BE2C (cell line): ENCODE results near the gene OR2V1.

Experiments
- DNase-seq: peaks from one replicate; pipeline ENCODE4 v3.0.0-alpha.2; 2020
- H3K27me3 ChIP-seq: fragments of 250-450 bp; sonication (Bioruptor Pico); 2 replicates; pipeline ENCODE4 v1.5.1; 2020; ENCODE audit warnings: mild to moderate bottlenecking
- H3K36me3 ChIP-seq: fragments of 250-450 bp; sonication (Bioruptor Pico); 2 replicates; pipeline ENCODE4 v1.5.1; 2020; ENCODE audit warnings: mild to moderate bottlenecking
- H3K4me1 ChIP-seq: fragments of 250-450 bp; sonication (Bioruptor Pico); 2 replicates; pipeline ENCODE4 v1.5.1; 2020
- H3K4me3 ChIP-seq: 2 replicates; pipeline ENCODE4 v1.5.1; 2011; ENCODE audit warnings: low read depth, low read length
- H3K9me3 ChIP-seq: fragments of 250-450 bp; sonication (Bioruptor Pico); 2 replicates; pipeline ENCODE4 v1.5.1; 2020
- TF ChIP-seq, protein P1 (sequence below): IDR thresholded peaks from 2 replicates; pipeline ENCODE4 v1.5.1; 2012; ENCODE audit warnings: mild to moderate bottlenecking, low read depth, low read length

Gene OR2V1

DNA sequence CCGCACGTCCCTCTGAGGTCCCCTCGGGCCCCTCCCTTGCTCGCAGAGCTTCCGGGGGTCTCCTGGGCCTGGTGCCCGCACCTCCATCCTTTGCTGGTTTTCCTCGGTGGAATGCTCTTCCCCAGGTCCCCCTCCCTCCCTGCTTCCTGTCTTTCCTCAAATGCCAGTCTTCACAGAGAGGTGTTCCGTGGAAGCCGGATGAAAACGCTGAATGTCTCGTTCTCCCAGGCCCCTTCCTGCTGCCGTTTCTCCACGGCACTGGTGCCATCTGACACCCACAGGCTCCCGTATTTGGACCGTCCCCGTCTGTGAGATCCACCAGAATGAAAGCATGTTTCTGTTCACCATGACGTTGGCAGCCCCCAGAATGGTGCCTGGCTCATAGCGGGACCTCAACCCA is 4.1 kb downstream of the OR2V1 start:
- DNase-seq: no peak
- peaks cover 45% of the 10 kb centered on the region for H3K27me3 ChIP-seq
- no peaks in the 10 kb centered on the region for H3K4me1 ChIP-seq
- no peaks in the 10 kb centered on the region; the same call in 1 of the 2 replicates for H3K9me3 ChIP-seq
- TF ChIP-seq, protein P1, sequence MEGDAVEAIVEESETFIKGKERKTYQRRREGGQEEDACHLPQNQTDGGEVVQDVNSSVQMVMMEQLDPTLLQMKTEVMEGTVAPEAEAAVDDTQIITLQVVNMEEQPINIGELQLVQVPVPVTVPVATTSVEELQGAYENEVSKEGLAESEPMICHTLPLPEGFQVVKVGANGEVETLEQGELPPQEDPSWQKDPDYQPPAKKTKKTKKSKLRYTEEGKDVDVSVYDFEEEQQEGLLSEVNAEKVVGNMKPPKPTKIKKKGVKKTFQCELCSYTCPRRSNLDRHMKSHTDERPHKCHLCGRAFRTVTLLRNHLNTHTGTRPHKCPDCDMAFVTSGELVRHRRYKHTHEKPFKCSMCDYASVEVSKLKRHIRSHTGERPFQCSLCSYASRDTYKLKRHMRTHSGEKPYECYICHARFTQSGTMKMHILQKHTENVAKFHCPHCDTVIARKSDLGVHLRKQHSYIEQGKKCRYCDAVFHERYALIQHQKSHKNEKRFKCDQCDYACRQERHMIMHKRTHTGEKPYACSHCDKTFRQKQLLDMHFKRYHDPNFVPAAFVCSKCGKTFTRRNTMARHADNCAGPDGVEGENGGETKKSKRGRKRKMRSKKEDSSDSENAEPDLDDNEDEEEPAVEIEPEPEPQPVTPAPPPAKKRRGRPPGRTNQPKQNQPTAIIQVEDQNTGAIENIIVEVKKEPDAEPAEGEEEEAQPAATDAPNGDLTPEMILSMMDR: no peak
- H3K4me3 ChIP-seq: no peak overlapping the region
- H3K36me3 ChIP-seq: no peaks in the 10 kb centered on the region

DNA sequence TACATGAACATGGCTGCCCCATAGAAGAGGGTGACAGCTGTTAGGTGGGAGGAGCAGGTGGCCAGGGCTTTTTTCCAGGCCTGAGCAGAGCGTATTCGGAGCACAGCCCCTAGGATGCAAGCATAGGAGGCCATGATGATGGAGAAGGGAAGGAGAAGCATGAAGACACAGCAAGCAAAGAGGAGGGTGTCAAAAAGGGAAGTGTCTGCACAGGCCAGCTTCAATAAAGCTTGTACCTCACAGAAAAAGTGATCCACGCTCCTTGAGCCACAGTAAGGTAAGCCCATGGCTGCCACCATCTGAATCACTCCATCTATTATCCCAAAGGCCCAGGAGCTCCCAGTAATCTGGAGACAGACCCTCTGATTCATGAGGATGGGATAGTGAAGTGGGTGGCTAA is 6.4 kb downstream of the OR2V1 start:
- Histone ChIP-seq H3K27me3 (peaks cover 43% of the 10 kb centered on the region), H3K9me3 (no peaks in the 10 kb centered on the region; the same call in 1 of the 2 replicates), H3K4me1 (no peaks in the 10 kb centered on the region), H3K36me3 (no peaks in the 10 kb centered on the region), H3K4me3 (no peak overlapping the region)
- no peak for DNase-seq
- TF ChIP-seq, protein P1: no peak

- no peak for DNase-seq
- TF ChIP-seq, protein P1: no peak
- Histone ChIP-seq H3K4me1 (no peaks in the 10 kb centered on the region), H3K27me3 (peaks cover 29% of the 10 kb centered on the region), H3K9me3 (no peaks in the 10 kb centered on the region; the same call in 1 of the 2 replicates), H3K4me3 (no peak overlapping the region), H3K36me3 (no peaks in the 10 kb centered on the region)
Measured at GRCh38 chr5:181121675-181122561, 9.1 kb downstream of the OR2V1 start.

DNA sequence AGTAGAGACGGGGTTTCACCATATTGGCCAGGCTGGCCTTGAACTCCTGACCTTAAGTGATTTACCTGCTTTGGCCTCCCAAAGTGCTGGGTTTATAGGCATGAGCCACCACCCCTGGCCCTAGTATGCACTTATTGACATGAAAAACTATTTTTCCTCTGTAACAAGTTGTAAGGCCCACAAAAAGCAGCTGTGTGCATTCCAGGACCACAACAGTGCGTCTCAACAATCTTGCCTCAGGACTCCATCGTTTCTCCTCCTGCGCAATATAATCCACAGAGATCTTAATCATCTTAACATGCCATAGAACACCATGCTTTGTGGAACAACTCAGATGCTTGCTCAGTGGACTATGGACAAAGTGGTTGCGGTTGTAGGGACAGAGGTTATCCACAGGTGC is 10.2 kb downstream of the OR2V1 start:
- H3K27me3 ChIP-seq: peaks cover 36% of the 10 kb centered on the region
- no peak overlapping the region for H3K4me3 ChIP-seq
- H3K36me3 ChIP-seq: no peaks in the 10 kb centered on the region
- no peak for DNase-seq
- TF ChIP-seq, protein P1: no peak
- H3K9me3 ChIP-seq: no peaks in the 10 kb centered on the region; the same call in 1 of the 2 replicates
- no peaks in the 10 kb centered on the region for H3K4me1 ChIP-seq

GRCh38 chr5:181120306-181120705 is 10.7 kb downstream of the OR2V1 start:
- H3K27me3 ChIP-seq: peaks cover 41% of the 10 kb centered on the region
- DNase-seq: no peak
- no peaks in the 10 kb centered on the region; the same call in 1 of the 2 replicates for H3K9me3 ChIP-seq
- TF ChIP-seq, protein P1: no peak
- H3K4me1 ChIP-seq: no peaks in the 10 kb centered on the region
- no peaks in the 10 kb centered on the region for H3K36me3 ChIP-seq
- no peak overlapping the region for H3K4me3 ChIP-seq

DNA sequence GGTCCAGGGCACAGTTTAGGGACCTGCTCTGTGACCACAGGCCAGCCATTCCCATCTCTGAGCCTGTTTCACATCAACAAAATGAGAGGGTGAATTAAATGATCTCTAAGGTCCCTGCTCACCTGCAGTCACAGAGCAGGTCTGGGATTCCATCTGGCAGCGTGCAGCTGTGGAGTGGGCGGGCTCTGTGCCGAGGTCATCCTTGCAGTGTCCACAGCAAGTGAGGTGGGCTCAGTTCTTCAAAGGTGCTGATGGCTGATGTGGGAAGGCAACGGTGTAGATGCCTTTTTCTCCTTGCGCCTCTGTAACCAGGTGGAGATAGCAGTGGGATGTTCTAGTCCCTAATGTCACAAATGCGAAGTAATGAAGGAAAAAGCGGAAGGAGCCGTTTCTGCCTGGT is 11.9 kb downstream of the OR2V1 start:
- Histone ChIP-seq H3K36me3 (no peaks in the 10 kb centered on the region), H3K4me1 (no peaks in the 10 kb centered on the region), H3K4me3 (no peak overlapping the region), H3K9me3 (peaks cover 3% of the 10 kb centered on the region), H3K27me3 (peaks cover 53% of the 10 kb centered on the region)
- TF ChIP-seq, protein P1: no peak
- no peak for DNase-seq
